ENCODE data around the gene ALS2. TPM values are rescaled to one million over a fixed set of nuclear protein-coding genes. Genes with fewer than 3 reads are reported as not detected.

Gene ALS2
- total and polyA plus RNA-seq, 2 of the 8 experiments (the other 6 are each of a cell fraction or from before 2014, with no cell fraction given) = 12.1 to 34.5 TPM

DNA sequence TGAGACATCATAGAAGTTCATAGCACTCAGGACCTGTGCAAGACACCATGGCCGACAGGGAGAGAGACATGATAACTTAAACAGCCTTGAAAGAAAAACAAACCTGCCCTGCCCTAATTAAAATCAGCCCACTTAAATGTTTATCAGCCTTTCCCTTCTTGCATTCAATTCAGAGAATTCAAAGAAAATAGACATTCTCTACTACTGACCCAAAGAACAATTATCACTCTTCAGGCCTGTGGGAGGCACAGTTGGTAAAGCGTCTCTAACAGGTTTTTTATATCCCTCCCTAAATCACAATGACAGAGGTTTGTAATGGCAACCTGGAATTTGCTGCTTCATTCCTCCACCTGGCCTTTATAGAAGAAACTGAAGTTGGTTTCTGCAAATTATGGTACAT, 27.3 kb upstream of the ALS2 start (continued):
- TF ChIP-seq GTF2F1 (IDR thresholded peaks at IDR 0.05; ENCODE audit: borderline replicate concordance, low read depth, low read length) (no peak), PHF8 (conservative IDR thresholded peaks at IDR 0.05; ENCODE audit: low read depth, low read length) (no peak), JUN (IDR thresholded peaks at IDR 0.05; ENCODE audit: low read depth, low read length) (no peak), TAF7 (optimal IDR thresholded peaks at IDR 0.05; ENCODE audit: borderline replicate concordance, low read depth, low read length) (no peak), CHD1 (IDR thresholded peaks at IDR 0.05; ENCODE audit: low read depth, low read length) (no peak), SP1 (IDR thresholded peaks at IDR 0.05; ENCODE audit: low read depth, low read length) (no peak)

All from H1 (cell line).